HCT116 (cell line): Measurements from ENCODE around the gene MBNL2. TPM values are rescaled to one million over a fixed set of nuclear protein-coding genes. Genes with fewer than 3 reads are reported as not detected.

Source experiments
- ATAC-seq: fragments of 200-7000 bp; cut with Tn5 transposase; 2 replicates; pipeline ENCODE4 v1.9.1; 2020; ENCODE audit warnings: mild to moderate bottlenecking, moderate library complexity
- BruUV-seq: library from RNA; stranded (reverse); fragments of 400-500 nt; replicated peaks from 2 replicates; lab custom pipeline; 2021; lab: Mats Ljungman, UMichigan
- CTCF ChIA-PET: fragments of 300-600 bp; sonication (Branson Sonifier 250); formaldehyde crosslinking; loops from one replicate; lab custom pipeline; 2021; ENCODE audit warnings: antibody characterized with exemption; lab: Charles Lee
- POLR2A ChIA-PET: fragments of 300-600, 350-600 bp; sonication (Branson Sonifier 250); formaldehyde crosslinking; loops from one replicate; lab custom pipeline; 2021; ENCODE audit warnings: antibody characterized with exemption; lab: Charles Lee
- RAD21 ChIA-PET, 2 experiments: fragments of 300-600 bp; sonication (Branson Sonifier 250); formaldehyde crosslinking; loops; one replicate each; lab custom pipeline; 2023; ENCODE audit warnings: low total read pairs in 2 of 2; ENCODE audit not compliant: uncharacterized antibody in 2 of 2, unreplicated experiment in 2 of 2, low non-redundant PET in 1 of 2; lab: Charles Lee
- DNase-seq: peaks from one replicate; pipeline ENCODE4 v3.0.0-alpha.2; 2010; ENCODE audit warnings: low read depth, low spot score
- H2AFZ ChIP-seq: fragments of 200-600 bp; shearing (Covaris generic), sonication (generic); 2 replicates; pipeline ENCODE4 v1.6.1; 2017; ENCODE audit warnings: low read depth, mixed run types, mixed read lengths, antibody characterized with exemption, low read length; ENCODE audit not compliant: poor library complexity, severe bottlenecking
- H3K27ac ChIP-seq: 2 replicates; pipeline ENCODE4 v1.5.1; 2012; ENCODE audit warnings: low read depth, low read length
- H3K27me3 ChIP-seq: fragments of 200-600 bp; sonication (generic); 2 replicates; pipeline ENCODE4 v1.6.1; 2016; ENCODE audit warnings: mixed run types, low read length, mixed read lengths; ENCODE audit not compliant: insufficient read depth
- H3K36me3 ChIP-seq, 2 experiments: fragments of 200-500 bp in 1 of 2; fragments of 200-600 bp in 1 of 2; sonication (Bioruptor generic) in 1 of 2; sonication (generic) in 1 of 2; 2 replicates each; pipeline versions ENCODE4 v1.5.1 to v1.6.1; 2014 to 2016; ENCODE audit warnings: low read length in 2 of 2, inconsistent platforms in 1 of 2, mixed read lengths in 1 of 2, mixed run types in 1 of 2; ENCODE audit not compliant: insufficient read depth in 2 of 2, control insufficient read depth in 1 of 2
- H3K4me1 ChIP-seq, 2 experiments: fragments of 200-600 bp in 1 of 2; sonication (generic) in 1 of 2; 2 replicates each; pipeline versions ENCODE4 v1.5.1 to v1.6.1; 2012 to 2017; ENCODE audit warnings: low read length in 2 of 2, inconsistent platforms in 1 of 2, mild to moderate bottlenecking in 1 of 2, mixed read lengths in 1 of 2, mixed run types in 1 of 2, moderate library complexity in 1 of 2; ENCODE audit not compliant: insufficient read depth in 2 of 2, control insufficient read depth in 1 of 2
- H3K4me2 ChIP-seq: fragments of 200-600 bp; sonication (generic); 2 replicates; pipeline ENCODE4 v1.6.1; 2017; ENCODE audit warnings: mixed run types, low read length, mixed read lengths
- H3K4me3 ChIP-seq, 2 experiments: fragments of 200-600 bp in 1 of 2; sonication (generic) in 1 of 2; replicated peaks in 1 of 2; 2 replicates each; pipeline ENCODE4 v1.5.1; 2011 to 2016; ENCODE audit warnings: low read length in 2 of 2, control low read depth in 1 of 2, low read depth in 1 of 2, mild to moderate bottlenecking in 1 of 2, mixed read lengths in 1 of 2, mixed run types in 1 of 2
- H3K79me2 ChIP-seq: fragments of 200-600 bp; sonication (generic); 2 replicates; pipeline ENCODE4 v1.6.1; 2017; ENCODE audit warnings: mild to moderate bottlenecking, mixed run types, low read length, moderate library complexity, mixed read lengths; ENCODE audit not compliant: insufficient read depth
- H3K9ac ChIP-seq: fragments of 200-600 bp; sonication (generic); 2 replicates; pipeline ENCODE4 v1.6.1; 2016; ENCODE audit warnings: low read length, mixed read lengths
- H3K9me2 ChIP-seq: fragments of 200-600 bp; sonication (generic), shearing (Covaris generic); 2 replicates; pipeline ENCODE4 v1.6.1; 2017; ENCODE audit warnings: mixed run types, mild to moderate bottlenecking, moderate library complexity; ENCODE audit not compliant: insufficient read depth
- H3K9me3 ChIP-seq, 2 experiments: fragments of 200-500 bp in 1 of 2; fragments of 200-600 bp in 1 of 2; sonication (Bioruptor generic) in 1 of 2; sonication (generic) in 1 of 2; 2 replicates each; pipeline ENCODE4 v1.6.1; 2014 to 2017; ENCODE audit warnings: low read length in 2 of 2, mixed read lengths in 2 of 2, inconsistent platforms in 1 of 2, low read depth in 1 of 2, mild to moderate bottlenecking in 1 of 2, mixed run types in 1 of 2, moderate library complexity in 1 of 2; ENCODE audit not compliant: control insufficient read depth in 1 of 2, insufficient read depth in 1 of 2
- H4K20me1 ChIP-seq: fragments of 200-600 bp; sonication (generic), shearing (Covaris generic); 2 replicates; pipeline ENCODE4 v1.6.1; 2017; ENCODE audit warnings: mixed run types, mild to moderate bottlenecking, moderate library complexity; ENCODE audit not compliant: insufficient read depth
- CBX3 ChIP-seq: IDR thresholded peaks from 2 replicates; pipeline ENCODE4 v1.6.1; 2012; ENCODE audit warnings: low read depth
- CEBPB ChIP-seq: IDR thresholded peaks from 2 replicates; pipeline ENCODE4 v1.6.1; 2012; ENCODE audit warnings: low read depth
- EGR1 ChIP-seq: IDR thresholded peaks from 2 replicates; pipeline ENCODE4 v1.6.1; 2012; ENCODE audit warnings: low read depth
- ELF1 ChIP-seq: IDR thresholded peaks from 2 replicates; pipeline ENCODE4 v1.6.1; 2012; ENCODE audit warnings: low read depth, borderline replicate concordance
- EZH2 ChIP-seq: fragments of 200-600 bp; sonication (generic); IDR thresholded peaks from 2 replicates; pipeline ENCODE4 v1.6.1; 2017; ENCODE audit warnings: antibody characterized with exemption, mixed run types
- EZH2phosphoT487 ChIP-seq: fragments of 200-600 bp; IDR thresholded peaks from 2 replicates; pipeline ENCODE4 v1.6.1; 2018; ENCODE audit warnings: antibody characterized with exemption, borderline replicate concordance
- FOSL1 ChIP-seq: IDR thresholded peaks from 2 replicates; pipeline ENCODE4 v1.6.1; 2012; ENCODE audit warnings: low read depth
- JUND ChIP-seq: IDR thresholded peaks from 2 replicates; pipeline ENCODE4 v1.6.1; 2012
- MAX ChIP-seq: IDR thresholded peaks from 2 replicates; pipeline ENCODE4 v1.6.1; 2012
- POLR2AphosphoS5 ChIP-seq: IDR thresholded peaks from 2 replicates; pipeline ENCODE4 v1.6.1; 2011; ENCODE audit warnings: mild to moderate bottlenecking, low read depth, low read length, moderate library complexity
- RAD21 ChIP-seq: IDR thresholded peaks from 2 replicates; pipeline ENCODE4 v1.6.1; 2012; ENCODE audit warnings: low read depth, mild to moderate bottlenecking
- REST ChIP-seq: IDR thresholded peaks from 2 replicates; pipeline ENCODE4 v1.6.1; 2012; ENCODE audit warnings: low read depth
- SIN3A ChIP-seq: IDR thresholded peaks from 2 replicates; pipeline ENCODE4 v1.6.1; 2012; ENCODE audit warnings: low read depth
- SP1 ChIP-seq: IDR thresholded peaks from 2 replicates; pipeline ENCODE4 v1.6.1; 2012; ENCODE audit warnings: low read depth
- SRF ChIP-seq: IDR thresholded peaks from 2 replicates; pipeline ENCODE4 v1.6.1; 2012; ENCODE audit warnings: low read depth
- TCF7L2 ChIP-seq: IDR thresholded peaks from 2 replicates; pipeline ENCODE4 v1.7.0; 2011; ENCODE audit warnings: borderline replicate concordance, inconsistent platforms; ENCODE audit not compliant: insufficient read depth, insufficient read length; ENCODE audit errors: extremely low read depth
- ZNF274 ChIP-seq: fragments of 200-500 bp; sonication (Bioruptor generic); IDR thresholded peaks from 2 replicates; pipeline ENCODE4 v1.6.1; 2014; ENCODE audit warnings: mild to moderate bottlenecking, low read depth, low read length, inconsistent platforms
- intact Hi-C: fragments of 100-400 bp; cut with micrococcal nuclease; formaldehyde crosslinking; loops from 2 replicates; pipeline ENCODE4 v1.10.0; 2022
- total RNA-seq: library from RNA; stranded (reverse); gene quantifications from one replicate; pipeline ENCODE4 v1.2.1, GENCODE V29; 2021; ENCODE audit not compliant: unreplicated experiment
- TF ChIP-seq, protein P1 (sequence below): IDR thresholded peaks from 2 replicates; pipeline ENCODE4 v1.6.1; 2011; ENCODE audit warnings: mild to moderate bottlenecking, low read length, moderate library complexity; ENCODE audit not compliant: insufficient replicate concordance; ENCODE audit errors: extremely low read depth
- TF ChIP-seq, protein P2 (sequence below): IDR thresholded peaks from 2 replicates; pipeline ENCODE4 v1.6.1; 2012
- TF ChIP-seq, protein P3 (sequence below), 3 experiments: fragments of 200-600 bp in 1 of 3; sonication (generic) in 1 of 3; IDR thresholded peaks in 2 of 3; conservative IDR thresholded peaks in 1 of 3; 2 replicates each; pipeline ENCODE4 v1.5.1; 2012 to 2017; ENCODE audit warnings: low read depth in 2 of 3, low read length in 2 of 3, antibody characterized with exemption in 1 of 3, borderline replicate concordance in 1 of 3, control low read depth in 1 of 3, mild to moderate bottlenecking in 1 of 3, mixed read lengths in 1 of 3, mixed run types in 1 of 3, moderate library complexity in 1 of 3; ENCODE audit not compliant: insufficient read depth in 1 of 3

The MBNL2 gene
- total RNA-seq, 1 experiment from 2014 or later, result 73.9 TPM

- H3K4me1 ChIP-seq, result no peaks in the 10 kb centered on the region
Observed at GRCh38 chr13:97356592-97356991, 134.5 kb downstream of the MBNL2 start.

More at GRCh38 chr13:97356592-97356991, 134.5 kb downstream of the MBNL2 start:
- RAD21 ChIA-PET, result no interaction called here
- Histone ChIP-seq H3K27me3 (no peaks in the 10 kb centered on the region), H3K9me2 (no peaks in the 10 kb centered on the region), H3K9me3 (no peaks in the 10 kb centered on the region), H3K27ac (no peak overlapping the region), H3K36me3 (peaks cover 5 to 8% of the 10 kb centered on the region in 2 experiments; a peak in 2 of 4 replicates), H3K4me2 (no peak overlapping the region), H2AFZ (no peak overlapping the region), H3K79me2 (no peaks in the 10 kb centered on the region), H3K9ac (no peak overlapping the region), H4K20me1 (no peaks in the 10 kb centered on the region), H3K4me3 (no peak overlapping the region)
- POLR2A ChIA-PET, result no interaction called here
- TF ChIP-seq MAX (no peak), RAD21 (no peak), SIN3A (no peak), EZH2 (no peak), POLR2AphosphoS5 (no peak), FOSL1 (no peak), TCF7L2 (no peak), JUND (no peak), CEBPB (no peak), EZH2phosphoT487 (no peak), ZNF274 (no peak), ELF1 (no peak), SP1 (no peak), SRF (no peak), EGR1 (no peak), REST (no peak), CBX3 (no peak)
- TF ChIP-seq, protein P1, sequence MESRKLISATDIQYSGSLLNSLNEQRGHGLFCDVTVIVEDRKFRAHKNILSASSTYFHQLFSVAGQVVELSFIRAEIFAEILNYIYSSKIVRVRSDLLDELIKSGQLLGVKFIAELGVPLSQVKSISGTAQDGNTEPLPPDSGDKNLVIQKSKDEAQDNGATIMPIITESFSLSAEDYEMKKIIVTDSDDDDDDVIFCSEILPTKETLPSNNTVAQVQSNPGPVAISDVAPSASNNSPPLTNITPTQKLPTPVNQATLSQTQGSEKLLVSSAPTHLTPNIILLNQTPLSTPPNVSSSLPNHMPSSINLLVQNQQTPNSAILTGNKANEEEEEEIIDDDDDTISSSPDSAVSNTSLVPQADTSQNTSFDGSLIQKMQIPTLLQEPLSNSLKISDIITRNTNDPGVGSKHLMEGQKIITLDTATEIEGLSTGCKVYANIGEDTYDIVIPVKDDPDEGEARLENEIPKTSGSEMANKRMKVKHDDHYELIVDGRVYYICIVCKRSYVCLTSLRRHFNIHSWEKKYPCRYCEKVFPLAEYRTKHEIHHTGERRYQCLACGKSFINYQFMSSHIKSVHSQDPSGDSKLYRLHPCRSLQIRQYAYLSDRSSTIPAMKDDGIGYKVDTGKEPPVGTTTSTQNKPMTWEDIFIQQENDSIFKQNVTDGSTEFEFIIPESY, result no peak
- TF ChIP-seq, protein P2, sequence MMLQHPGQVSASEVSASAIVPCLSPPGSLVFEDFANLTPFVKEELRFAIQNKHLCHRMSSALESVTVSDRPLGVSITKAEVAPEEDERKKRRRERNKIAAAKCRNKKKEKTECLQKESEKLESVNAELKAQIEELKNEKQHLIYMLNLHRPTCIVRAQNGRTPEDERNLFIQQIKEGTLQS, result no peak
- TF ChIP-seq, protein P3, sequence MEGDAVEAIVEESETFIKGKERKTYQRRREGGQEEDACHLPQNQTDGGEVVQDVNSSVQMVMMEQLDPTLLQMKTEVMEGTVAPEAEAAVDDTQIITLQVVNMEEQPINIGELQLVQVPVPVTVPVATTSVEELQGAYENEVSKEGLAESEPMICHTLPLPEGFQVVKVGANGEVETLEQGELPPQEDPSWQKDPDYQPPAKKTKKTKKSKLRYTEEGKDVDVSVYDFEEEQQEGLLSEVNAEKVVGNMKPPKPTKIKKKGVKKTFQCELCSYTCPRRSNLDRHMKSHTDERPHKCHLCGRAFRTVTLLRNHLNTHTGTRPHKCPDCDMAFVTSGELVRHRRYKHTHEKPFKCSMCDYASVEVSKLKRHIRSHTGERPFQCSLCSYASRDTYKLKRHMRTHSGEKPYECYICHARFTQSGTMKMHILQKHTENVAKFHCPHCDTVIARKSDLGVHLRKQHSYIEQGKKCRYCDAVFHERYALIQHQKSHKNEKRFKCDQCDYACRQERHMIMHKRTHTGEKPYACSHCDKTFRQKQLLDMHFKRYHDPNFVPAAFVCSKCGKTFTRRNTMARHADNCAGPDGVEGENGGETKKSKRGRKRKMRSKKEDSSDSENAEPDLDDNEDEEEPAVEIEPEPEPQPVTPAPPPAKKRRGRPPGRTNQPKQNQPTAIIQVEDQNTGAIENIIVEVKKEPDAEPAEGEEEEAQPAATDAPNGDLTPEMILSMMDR (IDR thresholded peaks at IDR 0.05 in 2 of 3, conservative IDR thresholded peaks at IDR 0.05 in 1 of 3; ENCODE audit: borderline replicate concordance in 1 of 3, insufficient read depth in 1 of 3, low read depth in 2 of 3, low read length in 2 of 3), result no peak
- DNase-seq (no peak), ATAC-seq (no peak)
- intact Hi-C loops, result loop anchor here (5.0 kb wide), 1 partner anchor 134 kb away; the partner anchor contains the start of gene MBNL2
- no TSS peak for BruUV-seq
- CTCF ChIA-PET, result no interaction called here
